Gastroesophageal sphincter (tissue), 3 donors: Measurements from ENCODE around the gene MAP7.

Source experiments
- CTCF ChIP-seq, 4 experiments: fragments of 200-600 bp in 2 of 4; fragments of 450-650 bp in 2 of 4; sonication (generic) in 1 of 4; IDR thresholded peaks; one replicate each; pipeline ENCODE4 v1.5.1; 2017 to 2019; ENCODE audit warnings: antibody characterized with exemption in 4 of 4, mild to moderate bottlenecking in 2 of 4, moderate library complexity in 2 of 4
- EP300 ChIP-seq: sonication (generic); formaldehyde crosslinking; IDR thresholded peaks from one replicate; pipeline ENCODE4 v1.6.1; 2017; ENCODE audit warnings: antibody characterized with exemption, mild to moderate bottlenecking
- POLR2AphosphoS5 ChIP-seq: sonication (generic); formaldehyde crosslinking; IDR thresholded peaks from one replicate; pipeline ENCODE4 v1.6.1; 2017; ENCODE audit warnings: antibody characterized with exemption

- TF ChIP-seq CTCF (IDR thresholded peaks at IDR 0.05) (no peak), EP300 (no peak), POLR2AphosphoS5 (no peak)
Measured at GRCh38 chr6:136468711-136469110, 81.5 kb downstream of the MAP7 start.
